NCI-H1092 (cell line): ENCODE data around the gene NELFB.
"Not testable (repeated sequence)": the region's sequence is repeated elsewhere in the genome, so short reads cannot be mapped to it uniquely, and the experiment has no call there.

Experiments used
- DNase-seq: peaks from one replicate; lab custom pipeline; 2025; lab: John Stamatoyannopoulos, UW

The NELFB gene

GRCh38 chr9:137234758-137235423, 20.2 kb upstream of the NELFB start:
- no peak for DNase-seq

GRCh38 chr9:137235424-137236237, 19.5 kb upstream of the NELFB start:
- DNase-seq: no peak

- peak; percentile 82 for DNase-seq
Measured at GRCh38 chr9:137236238-137236935, 18.7 kb upstream of the NELFB start.

- no peak for DNase-seq
Measured at GRCh38 chr9:137236936-137237421, 18.1 kb upstream of the NELFB start.

GRCh38 chr9:137237759-137238726, 17.1 kb upstream of the NELFB start:
- peak; percentile 47 for DNase-seq

GRCh38 chr9:137239541-137240200, 15.5 kb upstream of the NELFB start:
- DNase-seq: not testable (repeated sequence)

- DNase-seq: peak; percentile 71
Measured at GRCh38 chr9:137240318-137240840, 14.7 kb upstream of the NELFB start.

GRCh38 chr9:137240841-137241489, 14.2 kb upstream of the NELFB start, which contains the start of gene TUBB4B:
TUBB4B (plus strand) TSS chr9:137241287; CDS start chr9:137241361, 74 bp downstream.
- DNase-seq: peak; percentile 99

- DNase-seq: no peak
Measured at GRCh38 chr9:137241490-137242268, 13.4 kb upstream of the NELFB start.

- no peak for DNase-seq
Measured at GRCh38 chr9:137242269-137243203, 12.6 kb upstream of the NELFB start.

- DNase-seq: not testable (repeated sequence)
Measured at GRCh38 chr9:137243266-137243625, 11.9 kb upstream of the NELFB start.

GRCh38 chr9:137243626-137244485, 11.3 kb upstream of the NELFB start:
- no peak for DNase-seq

- no peak for DNase-seq
Measured at GRCh38 chr9:137244486-137245449, 10.4 kb upstream of the NELFB start.

- DNase-seq: no peak
Measured at GRCh38 chr9:137245450-137246421, 9.4 kb upstream of the NELFB start.
